Effector memory CD8-positive, alpha-beta T cell (primary cell): ENCODE data around the gene USHBP1.
"Not testable (repeated sequence)": the region's sequence is repeated elsewhere in the genome, so short reads cannot be mapped to it uniquely, and the experiment has no call there.

Experiments
- ATAC-seq: fragments of 150-1000 bp; cut with Tn5 transposase; replicated peaks from 2 replicates; pipeline ENCODE4 v1.10.0; 2021; ENCODE audit warnings: mild to moderate bottlenecking, moderate library complexity
- DNase-seq, 3 experiments: peaks; one replicate each; pipeline ENCODE4 v3.0.0; 2021
- H3K27ac Mint-ChIP-seq, 2 donors: one replicate each; pipeline ENCODE4 v1.8.0; 2022; ENCODE audit warnings: mild to moderate bottlenecking in 2 of 2, mixed read lengths in 2 of 2, moderate library complexity in 2 of 2
- H3K27me3 Mint-ChIP-seq, 2 donors: one replicate each; pipeline ENCODE4 v1.8.0; 2022; ENCODE audit warnings: mixed read lengths in 2 of 2
- H3K36me3 Mint-ChIP-seq: one replicate; pipeline ENCODE4 v1.8.0; 2022; ENCODE audit warnings: mild to moderate bottlenecking, moderate library complexity, mixed read lengths; ENCODE audit not compliant: insufficient read depth
- H3K4me1 Mint-ChIP-seq, 2 donors: one replicate each; pipeline ENCODE4 v1.8.0; 2022; ENCODE audit warnings: low read depth in 2 of 2, mixed read lengths in 2 of 2
- H3K4me3 Mint-ChIP-seq, 2 donors: one replicate each; pipeline ENCODE4 v1.8.0; 2022; ENCODE audit warnings: mild to moderate bottlenecking in 2 of 2, mixed read lengths in 2 of 2, moderate library complexity in 2 of 2
- H3K9me3 Mint-ChIP-seq, 2 donors: one replicate each; pipeline ENCODE4 v1.8.0; 2022; ENCODE audit warnings: mixed read lengths in 2 of 2

Gene USHBP1

GRCh38 chr19:17304386-17305215 is 40.1 kb upstream of the USHBP1 start:
- DNase-seq, result no peak
- Mint-ChIP-seq H3K9me3 (no peaks in the 10 kb centered on the region), H3K4me3 (peak overlapping the region; percentile 84 to 86), H3K27ac (peak overlapping the region in 1 of 2 donors; percentile 70), H3K36me3 (peaks cover 25% of the 10 kb centered on the region), H3K27me3 (no peaks in the 10 kb centered on the region), H3K4me1 (peaks cover 29 to 32% of the 10 kb centered on the region in 2 donors)
- no peak for ATAC-seq

- peak overlapping the region; percentile 74 to 86 for H3K4me3 Mint-ChIP-seq
- ATAC-seq (no peak), DNase-seq (no peak)
- H3K9me3 Mint-ChIP-seq, result no peaks in the 10 kb centered on the region
- H3K36me3 Mint-ChIP-seq, result peaks cover 19% of the 10 kb centered on the region
- peak overlapping the region in 1 of 2 donors; percentile 78 for H3K27ac Mint-ChIP-seq
- H3K27me3 Mint-ChIP-seq, result no peaks in the 10 kb centered on the region
- H3K4me1 Mint-ChIP-seq, result peaks cover 24 to 25% of the 10 kb centered on the region in 2 donors
Observed at GRCh38 chr19:17303940-17304267, 39.4 kb upstream of the USHBP1 start.

GRCh38 chr19:17303167-17303939 is 38.8 kb upstream of the USHBP1 start, which contains the start of gene ABHD8:
TSS of gene ABHD8 (minus strand) at chr19:17303425. CDS start at chr19:17301616, 1,809 bp downstream.
- H3K9me3 Mint-ChIP-seq, result no peaks in the 10 kb centered on the region
- peak; percentile 68 for ATAC-seq
- no peaks in the 10 kb centered on the region for H3K27me3 Mint-ChIP-seq
- H3K4me3 Mint-ChIP-seq, result peak within 1 kb of the TSS; percentile 74 to 86
- DNase-seq, result peak; percentile 91 to 94 (median 92)
- peaks cover 24 to 25% of the 10 kb centered on the region in 2 donors for H3K4me1 Mint-ChIP-seq
- H3K27ac Mint-ChIP-seq, result peak within 1 kb of the TSS in 1 of 2 donors; percentile 78
- H3K36me3 Mint-ChIP-seq, result peaks cover 17% of the 10 kb centered on the region

- Mint-ChIP-seq H3K4me1 (peaks cover 20% of the 10 kb centered on the region in 2 donors), H3K27ac (peak overlapping the region in 1 of 2 donors; percentile 78), H3K27me3 (no peaks in the 10 kb centered on the region), H3K4me3 (peak overlapping the region; percentile 74 to 86), H3K36me3 (peaks cover 17% of the 10 kb centered on the region), H3K9me3 (no peaks in the 10 kb centered on the region)
- ATAC-seq, result no peak
- DNase-seq, result no peak
Observed at GRCh38 chr19:17302391-17303166, 38.0 kb upstream of the USHBP1 start.

- ATAC-seq, result no peak
- H3K4me3 Mint-ChIP-seq, result peak overlapping the region; percentile 3 to 45
- H3K36me3 Mint-ChIP-seq, result peaks cover 15% of the 10 kb centered on the region
- no peak for DNase-seq
- H3K27ac Mint-ChIP-seq, result no peak overlapping the region
- H3K9me3 Mint-ChIP-seq, result no peaks in the 10 kb centered on the region
- peaks cover 14 to 19% of the 10 kb centered on the region in 2 donors for H3K4me1 Mint-ChIP-seq
- no peaks in the 10 kb centered on the region for H3K27me3 Mint-ChIP-seq
Observed at GRCh38 chr19:17300992-17301619, 36.6 kb upstream of the USHBP1 start.

GRCh38 chr19:17296976-17297375 is 32.4 kb upstream of the USHBP1 start:
- Mint-ChIP-seq H3K27me3 (no peaks in the 10 kb centered on the region), H3K9me3 (no peaks in the 10 kb centered on the region), H3K27ac (peak overlapping the region in 1 of 2 donors; percentile 62), H3K4me1 (peaks cover 4 to 5% of the 10 kb centered on the region in 2 donors), H3K4me3 (no peak overlapping the region), H3K36me3 (peaks cover 6% of the 10 kb centered on the region)
- no peak for ATAC-seq
- no peak for DNase-seq

GRCh38 chr19:17296273-17296672 is 31.7 kb upstream of the USHBP1 start:
- H3K9me3 Mint-ChIP-seq, result no peaks in the 10 kb centered on the region

GRCh38 chr19:17295551-17295950 is 31.0 kb upstream of the USHBP1 start:
- not testable (repeated sequence) for H3K4me1 Mint-ChIP-seq, H3K9me3 Mint-ChIP-seq, H3K36me3 Mint-ChIP-seq, DNase-seq, H3K4me3 Mint-ChIP-seq, ATAC-seq, H3K27me3 Mint-ChIP-seq, H3K27ac Mint-ChIP-seq

More at GRCh38 chr19:17296273-17296672, 31.7 kb upstream of the USHBP1 start:
- DNase-seq, result no peak
- H3K4me3 Mint-ChIP-seq, result no peak overlapping the region
- no peak overlapping the region for H3K27ac Mint-ChIP-seq
- ATAC-seq, result no peak
- no peaks in the 10 kb centered on the region for H3K27me3 Mint-ChIP-seq
- H3K36me3 Mint-ChIP-seq, result peaks cover 6% of the 10 kb centered on the region
- peaks cover 5 to 6% of the 10 kb centered on the region in 2 donors for H3K4me1 Mint-ChIP-seq

DNA sequence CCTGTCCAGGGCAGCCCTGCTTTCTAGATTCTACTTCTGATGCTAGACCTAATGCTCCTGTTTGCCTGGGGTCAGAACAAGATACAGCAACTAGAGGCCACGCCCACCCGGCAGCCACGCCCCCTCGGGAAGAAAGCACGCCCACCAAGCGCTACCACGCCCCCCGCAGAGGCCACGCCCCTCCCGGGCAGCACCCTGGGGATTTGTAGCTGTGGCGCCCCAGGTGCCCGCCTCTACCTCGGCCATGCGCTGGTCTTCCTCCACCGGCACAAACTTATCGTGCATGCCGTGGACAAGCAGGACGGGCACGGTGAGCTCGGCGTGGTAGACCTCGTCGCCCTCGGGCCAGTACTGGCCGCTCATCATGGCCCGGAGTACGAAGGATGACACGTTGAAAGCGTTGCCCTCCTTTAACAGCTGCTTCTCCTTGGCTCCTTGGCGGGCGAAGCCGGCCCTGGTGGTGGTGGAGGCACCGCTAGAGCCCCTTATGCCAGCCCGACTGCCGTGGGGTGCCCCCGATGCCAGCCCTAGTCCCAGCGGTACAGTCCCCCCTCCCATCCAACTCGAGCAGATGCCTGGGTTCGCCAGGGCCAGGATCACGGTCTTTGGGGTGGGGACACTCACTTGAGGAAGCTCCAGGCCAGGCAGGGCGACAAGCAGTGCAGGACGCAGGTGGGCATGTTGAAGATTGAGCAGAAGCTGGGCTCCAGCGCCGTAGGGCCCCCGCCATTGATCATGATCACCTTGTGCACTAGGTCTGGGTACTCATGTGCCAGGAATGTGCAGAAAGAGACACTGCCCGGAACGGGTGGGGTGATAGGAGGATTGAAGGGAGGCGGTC is 29.7 kb upstream of the USHBP1 start:
- peak; percentile 36 to 44 (median 41) for DNase-seq
- Mint-ChIP-seq H3K4me1 (peaks cover 5 to 6% of the 10 kb centered on the region in 2 donors), H3K36me3 (no peaks in the 10 kb centered on the region), H3K27me3 (no peaks in the 10 kb centered on the region), H3K27ac (no peak overlapping the region), H3K9me3 (no peaks in the 10 kb centered on the region), H3K4me3 (no peak overlapping the region)
- ATAC-seq, result no peak

DNA sequence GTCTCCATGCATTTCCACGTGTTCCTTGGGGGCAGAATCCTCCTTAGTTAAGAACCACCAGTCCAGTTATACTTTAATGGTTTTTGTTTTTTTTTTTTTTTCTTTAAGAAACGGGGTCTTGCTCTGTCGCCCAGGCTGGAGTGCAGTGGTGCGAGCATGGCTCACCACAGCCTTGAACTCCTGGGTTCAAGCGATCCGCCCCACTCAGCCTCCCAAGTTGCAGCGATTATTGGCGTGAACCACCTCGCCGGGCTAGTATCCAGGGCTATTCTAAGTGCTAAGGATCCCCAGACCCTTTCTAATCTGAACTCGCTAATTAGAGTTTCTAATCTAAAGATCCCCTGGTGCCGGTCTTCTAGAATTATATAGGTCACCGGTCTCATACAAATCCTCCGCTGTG is 29.1 kb upstream of the USHBP1 start:
- no peak for ATAC-seq
- peaks cover 5 to 6% of the 10 kb centered on the region in 2 donors for H3K4me1 Mint-ChIP-seq
- no peaks in the 10 kb centered on the region for H3K36me3 Mint-ChIP-seq
- no peaks in the 10 kb centered on the region for H3K27me3 Mint-ChIP-seq
- no peak overlapping the region for H3K4me3 Mint-ChIP-seq
- no peak for DNase-seq
- no peaks in the 10 kb centered on the region for H3K9me3 Mint-ChIP-seq
- H3K27ac Mint-ChIP-seq, result no peak overlapping the region

DNA sequence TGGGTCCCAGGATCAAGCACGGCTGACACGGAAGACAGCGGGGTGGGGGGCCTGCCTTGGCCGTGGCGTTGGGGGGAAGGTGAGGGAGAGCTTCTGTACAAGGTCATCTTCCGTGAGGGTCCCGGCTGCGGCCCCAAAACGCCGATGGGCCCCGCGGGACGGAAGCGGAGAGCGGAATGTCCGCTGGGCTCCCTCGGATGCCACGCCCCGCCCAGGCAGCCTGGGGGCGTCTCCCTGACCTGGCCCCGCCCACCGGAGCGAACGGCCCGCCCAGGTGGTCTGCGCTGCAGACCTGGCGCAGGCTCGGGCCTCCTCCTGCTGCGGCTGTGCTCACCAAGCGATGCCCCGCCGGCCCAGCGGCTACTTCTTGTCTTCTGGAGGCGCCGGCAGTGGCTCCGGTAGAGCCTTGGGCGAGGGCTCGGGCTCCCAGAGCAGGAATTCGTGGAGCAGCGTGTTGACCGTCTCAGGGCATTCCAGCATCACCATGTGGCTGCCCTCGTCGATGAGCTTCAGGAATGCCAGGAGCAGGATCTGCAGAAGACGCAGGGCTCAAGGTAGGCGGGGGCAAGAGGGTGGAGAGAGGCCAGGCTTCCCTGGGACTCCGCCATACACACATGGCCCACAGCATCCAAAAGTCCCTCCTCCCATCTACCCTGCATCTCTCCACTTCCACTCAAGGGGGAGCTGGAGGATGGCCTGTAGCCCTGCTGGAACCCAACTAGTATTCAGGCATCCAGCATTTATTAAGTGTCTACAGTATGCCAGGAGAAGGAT is 27.9 kb upstream of the USHBP1 start:
- peak overlapping the region in 1 of 2 donors; percentile 75 for H3K27ac Mint-ChIP-seq
- ATAC-seq, result peak; percentile 95
- no peaks in the 10 kb centered on the region for H3K36me3 Mint-ChIP-seq
- DNase-seq, result peak; percentile 78 to 85 (median 79)
- H3K27me3 Mint-ChIP-seq, result no peaks in the 10 kb centered on the region
- H3K9me3 Mint-ChIP-seq, result no peaks in the 10 kb centered on the region
- peaks cover 5 to 6% of the 10 kb centered on the region in 2 donors for H3K4me1 Mint-ChIP-seq
- peak overlapping the region; percentile 87 to 93 for H3K4me3 Mint-ChIP-seq
